ENCODE data around the gene ZBTB16. TPM values are rescaled to one million over a fixed set of nuclear protein-coding genes. Genes with fewer than 3 reads are reported as not detected.

ZBTB16 gene
- total and polyA plus RNA-seq, 12 donors = 18.3 to 108 (median 54.6) TPM

GRCh38 chr11:114053406-114053805 lies 6.1 kb upstream of the ZBTB16 start:
- H3K4me1 ChIP-seq = peaks cover 0 to 33% (median 15%) of the 10 kb centered on the region in 9 donors
- peaks cover 0 to 18% (median 0%) of the 10 kb centered on the region in 7 donors for H3K27me3 ChIP-seq
- H3K9me3 ChIP-seq = no peaks in the 10 kb centered on the region
- WGBS, 2 donors = 59 to 64% methylated on average over 2 of the region's 2 CpGs
- ATAC-seq = no peak
- no peak overlapping the region for H3K4me3 ChIP-seq
- no peak overlapping the region for H3K27ac ChIP-seq
- DNase-seq = no peak
- no peaks in the 10 kb centered on the region for H3K36me3 ChIP-seq
- no peak for TF ChIP-seq CTCF (IDR thresholded peaks at IDR 0.05)
- intact Hi-C loops (cut with DNase I) = loop anchor here in 1 of 10 donors (2.0 kb wide), 1 partner anchor 17 kb away; no protein-coding TSS in a partner anchor

DNA sequence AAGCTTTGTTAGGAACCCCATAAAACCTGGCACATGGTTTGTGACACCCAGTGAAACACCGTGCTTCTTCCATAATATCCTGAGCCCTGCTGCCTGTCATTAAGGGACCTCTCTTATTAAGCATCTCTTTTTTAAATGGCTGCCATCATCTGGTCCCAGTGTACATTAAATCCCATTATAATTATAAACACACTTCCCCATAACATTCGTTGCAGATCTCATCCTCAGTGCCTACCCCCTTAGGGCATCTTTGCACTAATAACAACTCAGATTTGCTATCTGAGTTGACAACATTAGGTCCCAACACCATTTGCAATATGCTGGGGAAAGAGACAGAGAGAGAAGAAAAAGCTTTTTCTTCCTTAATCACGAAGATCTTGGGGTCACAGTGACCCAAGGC lies 4.7 kb upstream of the ZBTB16 start:
- Histone ChIP-seq H3K27me3 (peaks cover 0 to 20% (median 0%) of the 10 kb centered on the region in 7 donors), H3K9me3 (no peaks in the 10 kb centered on the region), H3K4me1 (peaks cover 0 to 37% (median 23%) of the 10 kb centered on the region in 9 donors), H3K36me3 (no peaks in the 10 kb centered on the region), H3K4me3 (no peak overlapping the region), H3K27ac (no peak overlapping the region)
- ATAC-seq = no peak
- TF ChIP-seq CTCF (IDR thresholded peaks at IDR 0.05) = no peak
- intact Hi-C loops (cut with DNase I) = loop anchor here in 6 of 10 donors (5.0 kb wide), 4 partner anchors 107 to 202 kb away; no protein-coding TSS in a partner anchor
- DNase-seq = no peak
- 85 to 93% methylated on average over 3 of the region's 3 CpGs for WGBS, 2 donors

- Histone ChIP-seq H3K4me1 (peaks cover 0 to 37% (median 24%) of the 10 kb centered on the region in 9 donors), H3K4me3 (no peak overlapping the region), H3K36me3 (no peaks in the 10 kb centered on the region), H3K27me3 (peaks cover 0 to 20% (median 0%) of the 10 kb centered on the region in 7 donors), H3K27ac (peak overlapping the region in 2 of 10 donors; percentile 94 to 99), H3K9me3 (no peaks in the 10 kb centered on the region)
- no peak for TF ChIP-seq CTCF (IDR thresholded peaks at IDR 0.05)
- ATAC-seq (no peak), DNase-seq (no peak)
- intact Hi-C loops (cut with DNase I) = loop anchor here in 6 of 10 donors (5.0 kb wide), 4 partner anchors 106 to 201 kb away; no protein-coding TSS in a partner anchor
Observed at GRCh38 chr11:114056409-114056808, 3.1 kb upstream of the ZBTB16 start.

DNA sequence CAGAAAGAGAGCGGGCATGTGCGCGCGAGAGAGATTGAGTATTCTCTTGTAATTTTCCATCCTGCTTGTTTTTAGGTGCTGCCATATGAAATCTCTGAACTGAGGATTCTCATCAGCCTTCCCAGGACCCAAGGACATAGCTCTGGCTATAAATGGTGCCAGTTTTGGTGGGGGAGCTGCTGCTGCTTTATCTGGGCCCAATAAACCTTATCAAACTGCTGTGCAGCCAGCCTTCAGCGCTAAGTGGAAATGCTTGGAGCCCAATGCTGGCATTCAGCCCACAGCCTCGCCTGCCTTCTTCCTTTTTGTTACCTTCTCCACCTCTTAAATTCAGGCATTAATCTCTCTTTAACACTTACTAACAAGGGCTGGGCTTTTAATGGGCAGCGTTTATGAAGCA lies 2.4 kb upstream of the ZBTB16 start:
- Histone ChIP-seq H3K36me3 (no peaks in the 10 kb centered on the region), H3K27me3 (peaks cover 0 to 20% (median 0%) of the 10 kb centered on the region in 7 donors), H3K9me3 (no peaks in the 10 kb centered on the region), H3K4me3 (no peak overlapping the region), H3K27ac (peak overlapping the region in 5 of 10 donors; percentile 39 to 99 (median 94)), H3K4me1 (peaks cover 0 to 44% (median 32%) of the 10 kb centered on the region in 9 donors)
- peak in 1 of 2 donors; percentile 60 for DNase-seq
- intact Hi-C loops (cut with DNase I) = loop anchor here in 6 of 10 donors (5.0 kb wide), 4 partner anchors 105 to 200 kb away; no protein-coding TSS in a partner anchor
- no peak for ATAC-seq
- whole genome bisulfite sequencing, 2 donors = 67 to 69% methylated on average over 7 of the region's 7 CpGs
- no peak for TF ChIP-seq CTCF (IDR thresholded peaks at IDR 0.05)

Measured in heart right ventricle (tissue), 16 donors.